ENCODE results near the gene GUCA1C. TPM values are rescaled to one million over a fixed set of nuclear protein-coding genes. Genes with fewer than 3 reads are reported as not detected.

The GUCA1C gene
- not detected for total RNA-seq

- Mint-ChIP-seq H3K4me1 (ENCODE audit: low read depth) (no peaks in the 10 kb centered on the region), H3K4me3 (no peak within 1 kb of the TSS), H3K27ac (no peak within 1 kb of the TSS), H3K36me3 (no peaks in the 10 kb centered on the region), H3K27me3 (peaks cover 12% of the 10 kb centered on the region), H3K9me3 (no peaks in the 10 kb centered on the region)
- intact Hi-C loops (cut with micrococcal nuclease), result no loop called here
- ChIA-PET POLR2A (interaction anchor here (0.6 kb wide), 1 partner anchor 405 kb away, joined by 3 read pairs; no protein-coding TSS in a partner anchor), CTCF (no interaction called here)
- DNase-seq, result no peak
These were observed at the start of gene GUCA1C for GRCh38 chr3:108953700-108954099. Gene GUCA1C (minus strand): TSS chr3:108953879. CDS start chr3:108953762, 117 bp downstream.

- no peaks in the 10 kb centered on the region for H3K36me3 Mint-ChIP-seq
- POLR2A ChIA-PET, result no interaction called here
- H3K4me3 Mint-ChIP-seq, result no peak overlapping the region
- H3K9me3 Mint-ChIP-seq, result no peaks in the 10 kb centered on the region
- no peaks in the 10 kb centered on the region for H3K4me1 Mint-ChIP-seq (ENCODE audit: low read depth)
- CTCF ChIA-PET, result no interaction called here
- H3K27me3 Mint-ChIP-seq, result peaks cover 12% of the 10 kb centered on the region
- no peak overlapping the region for H3K27ac Mint-ChIP-seq
- no peak for DNase-seq
- intact Hi-C loops (cut with micrococcal nuclease), result no loop called here
These were observed 44.8 kb upstream of the GUCA1C start for GRCh38 chr3:108998436-108998835.

GRCh38 chr3:108985844-108986243, 32.2 kb upstream of the GUCA1C start:
- Mint-ChIP-seq H3K9me3 (no peaks in the 10 kb centered on the region), H3K27ac (no peak overlapping the region), H3K36me3 (no peaks in the 10 kb centered on the region), H3K4me1 (ENCODE audit: low read depth) (no peaks in the 10 kb centered on the region), H3K4me3 (no peak overlapping the region), H3K27me3 (peaks cover 9% of the 10 kb centered on the region)
- CTCF ChIA-PET, result interaction anchor here (0.8 to 1.8 kb wide), 2 partner anchors 38 to 324 kb away, joined by 3 to 6 read pairs; no protein-coding TSS in a partner anchor
- no peak for DNase-seq
- intact Hi-C loops (cut with micrococcal nuclease), result no loop called here
- POLR2A ChIA-PET, result no interaction called here

GRCh38 chr3:108983051-108983450, 29.4 kb upstream of the GUCA1C start:
- Mint-ChIP-seq H3K27ac (no peak overlapping the region), H3K4me1 (ENCODE audit: low read depth) (no peaks in the 10 kb centered on the region), H3K9me3 (no peaks in the 10 kb centered on the region), H3K36me3 (no peaks in the 10 kb centered on the region), H3K27me3 (peaks cover 9% of the 10 kb centered on the region), H3K4me3 (no peak overlapping the region)
- POLR2A ChIA-PET, result no interaction called here
- intact Hi-C loops (cut with micrococcal nuclease), result no loop called here
- CTCF ChIA-PET, result no interaction called here
- no peak for DNase-seq

- Mint-ChIP-seq H3K4me3 (no peak overlapping the region), H3K9me3 (no peaks in the 10 kb centered on the region), H3K4me1 (ENCODE audit: low read depth) (no peaks in the 10 kb centered on the region), H3K36me3 (no peaks in the 10 kb centered on the region), H3K27me3 (peaks cover 5% of the 10 kb centered on the region), H3K27ac (no peak overlapping the region)
- intact Hi-C loops (cut with micrococcal nuclease), result no loop called here
- DNase-seq, result no peak
- POLR2A ChIA-PET, result no interaction called here
- CTCF ChIA-PET, result no interaction called here
These were observed 22.4 kb upstream of the GUCA1C start for GRCh38 chr3:108976058-108976457.

GRCh38 chr3:108973019-108973418, 19.3 kb upstream of the GUCA1C start:
- intact Hi-C loops (cut with micrococcal nuclease), result no loop called here
- Mint-ChIP-seq H3K4me3 (no peak overlapping the region), H3K27ac (no peak overlapping the region), H3K36me3 (no peaks in the 10 kb centered on the region), H3K9me3 (no peaks in the 10 kb centered on the region), H3K27me3 (peaks cover 3% of the 10 kb centered on the region), H3K4me1 (ENCODE audit: low read depth) (no peaks in the 10 kb centered on the region)
- CTCF ChIA-PET, result no interaction called here
- POLR2A ChIA-PET, result no interaction called here
- DNase-seq, result no peak

- Mint-ChIP-seq H3K36me3 (no peaks in the 10 kb centered on the region), H3K4me1 (ENCODE audit: low read depth) (no peaks in the 10 kb centered on the region), H3K9me3 (no peaks in the 10 kb centered on the region), H3K4me3 (no peak overlapping the region), H3K27me3 (peaks cover 3% of the 10 kb centered on the region), H3K27ac (no peak overlapping the region)
- no peak for DNase-seq
- CTCF ChIA-PET, result no interaction called here
- POLR2A ChIA-PET, result no interaction called here
- intact Hi-C loops (cut with micrococcal nuclease), result no loop called here
These were observed 18.8 kb upstream of the GUCA1C start for GRCh38 chr3:108972482-108972881.

GRCh38 chr3:108970561-108970960, 16.9 kb upstream of the GUCA1C start:
- intact Hi-C loops (cut with micrococcal nuclease), result no loop called here
- no peaks in the 10 kb centered on the region for H3K9me3 Mint-ChIP-seq
- H3K4me3 Mint-ChIP-seq, result no peak overlapping the region
- H3K27ac Mint-ChIP-seq, result no peak overlapping the region
- H3K27me3 Mint-ChIP-seq, result peaks cover 3% of the 10 kb centered on the region
- POLR2A ChIA-PET, result no interaction called here
- DNase-seq, result no peak
- H3K36me3 Mint-ChIP-seq, result no peaks in the 10 kb centered on the region
- H3K4me1 Mint-ChIP-seq (ENCODE audit: low read depth), result peaks cover 4% of the 10 kb centered on the region
- CTCF ChIA-PET, result interaction anchor here (0.8 kb wide), 1 partner anchor 53 kb away, joined by 3 read pairs; no protein-coding TSS in a partner anchor

GRCh38 chr3:108966773-108967172, 13.1 kb upstream of the GUCA1C start:
- Mint-ChIP-seq H3K4me3 (no peak overlapping the region), H3K27me3 (no peaks in the 10 kb centered on the region), H3K4me1 (ENCODE audit: low read depth) (peaks cover 8% of the 10 kb centered on the region), H3K9me3 (no peaks in the 10 kb centered on the region), H3K27ac (no peak overlapping the region), H3K36me3 (no peaks in the 10 kb centered on the region)
- POLR2A ChIA-PET, result no interaction called here
- intact Hi-C loops (cut with micrococcal nuclease), result no loop called here
- no peak for DNase-seq
- CTCF ChIA-PET, result no interaction called here

- DNase-seq, result no peak
- intact Hi-C loops (cut with micrococcal nuclease), result no loop called here
- H3K4me3 Mint-ChIP-seq, result no peak overlapping the region
- H3K4me1 Mint-ChIP-seq (ENCODE audit: low read depth), result peaks cover 7% of the 10 kb centered on the region
- no peaks in the 10 kb centered on the region for H3K36me3 Mint-ChIP-seq
- ChIA-PET CTCF (no interaction called here), POLR2A (no interaction called here)
- peaks cover 12% of the 10 kb centered on the region for H3K27me3 Mint-ChIP-seq
- no peak overlapping the region for H3K27ac Mint-ChIP-seq
- H3K9me3 Mint-ChIP-seq, result no peaks in the 10 kb centered on the region
These were observed 5.3 kb upstream of the GUCA1C start for GRCh38 chr3:108959017-108959416.

- Mint-ChIP-seq H3K9me3 (no peaks in the 10 kb centered on the region), H3K4me1 (ENCODE audit: low read depth) (no peaks in the 10 kb centered on the region), H3K36me3 (no peaks in the 10 kb centered on the region), H3K4me3 (no peak overlapping the region), H3K27me3 (peaks cover 13% of the 10 kb centered on the region), H3K27ac (no peak overlapping the region)
- intact Hi-C loops (cut with micrococcal nuclease), result no loop called here
- CTCF ChIA-PET, result no interaction called here
- no peak for DNase-seq
- POLR2A ChIA-PET, result no interaction called here
These were observed 469 bp downstream of the GUCA1C start for GRCh38 chr3:108953210-108953609.

GRCh38 chr3:108951820-108952501, 1.7 kb downstream of the GUCA1C start:
- Mint-ChIP-seq H3K27ac (no peak overlapping the region), H3K4me1 (ENCODE audit: low read depth) (no peaks in the 10 kb centered on the region), H3K4me3 (no peak overlapping the region), H3K27me3 (peaks cover 17% of the 10 kb centered on the region), H3K36me3 (no peaks in the 10 kb centered on the region), H3K9me3 (no peaks in the 10 kb centered on the region)
- ChIA-PET POLR2A (no interaction called here), CTCF (no interaction called here)
- intact Hi-C loops (cut with micrococcal nuclease), result no loop called here
- DNase-seq, result no peak

- POLR2A ChIA-PET, result no interaction called here
- CTCF ChIA-PET, result no interaction called here
- H3K36me3 Mint-ChIP-seq, result no peaks in the 10 kb centered on the region
These were observed 5.8 kb downstream of the GUCA1C start for GRCh38 chr3:108947855-108948254.

More at GRCh38 chr3:108947855-108948254, 5.8 kb downstream of the GUCA1C start:
- Mint-ChIP-seq H3K4me3 (no peak overlapping the region), H3K4me1 (ENCODE audit: low read depth) (no peaks in the 10 kb centered on the region), H3K27me3 (peaks cover 8% of the 10 kb centered on the region), H3K27ac (no peak overlapping the region), H3K9me3 (no peaks in the 10 kb centered on the region)
- intact Hi-C loops (cut with micrococcal nuclease), result no loop called here
- DNase-seq, result no peak
